Epidermal melanocyte (primary cell): Measurements from ENCODE around the gene ZFPM1.
"Not testable (repeated sequence)": the region's sequence is repeated elsewhere in the genome, so short reads cannot be mapped to it uniquely, and the experiment has no call there.

Source experiments
- DNase-seq: peaks from one replicate; pipeline ENCODE4 v3.0.0; 2011; ENCODE audit warnings: low spot score; ENCODE audit not compliant: insufficient read length

The ZFPM1 gene

GRCh38 chr16:88511906-88512305, 58.8 kb downstream of the ZFPM1 start:
- DNase-seq: no peak

DNA sequence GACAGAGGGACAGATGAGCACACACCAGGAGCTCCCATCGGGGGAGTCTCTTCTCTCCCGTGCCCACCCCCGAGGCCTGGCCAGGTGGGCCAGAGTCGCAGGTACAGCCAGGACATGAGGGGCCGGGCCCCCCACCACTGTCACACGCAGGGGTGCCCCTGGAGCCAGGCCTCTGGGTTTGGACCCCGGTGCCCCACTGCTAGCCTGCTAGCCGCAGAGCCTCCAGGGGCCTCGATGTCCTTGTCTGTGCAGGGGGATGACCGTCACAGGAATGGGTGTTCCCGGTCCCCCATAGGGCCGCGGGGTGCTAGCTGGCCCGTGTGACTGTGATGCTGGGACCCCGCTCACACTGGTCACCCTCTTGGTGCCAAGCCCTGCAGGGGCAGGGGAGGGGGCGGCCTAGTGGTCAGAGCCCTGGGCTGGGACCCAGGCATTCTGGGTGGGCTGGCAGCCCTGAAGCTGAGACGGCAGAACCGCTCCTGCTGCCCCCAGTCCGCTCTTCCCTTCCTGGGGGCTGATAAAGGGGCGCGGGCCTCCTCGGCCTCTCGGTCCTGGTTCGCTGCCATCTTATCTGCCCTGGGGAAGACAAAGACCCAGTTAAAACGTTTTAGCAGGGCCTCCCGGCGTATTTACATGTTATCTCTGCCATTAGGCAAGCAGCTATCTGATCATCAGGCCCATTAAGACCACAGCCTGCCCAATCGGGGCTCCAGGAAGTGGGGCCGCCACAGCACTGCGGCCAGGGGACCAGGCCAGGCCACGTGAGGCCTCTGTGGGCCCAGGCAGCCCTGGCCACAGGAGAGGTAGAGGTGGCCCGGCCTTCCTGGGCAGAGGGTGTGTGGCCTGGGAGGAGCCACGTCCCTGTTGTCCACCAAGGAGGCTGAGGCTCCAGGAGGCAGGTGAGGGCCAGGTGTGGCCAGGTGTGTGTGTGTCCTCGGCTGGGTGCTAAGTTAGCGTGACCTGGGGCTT, 59.9 kb downstream of the ZFPM1 start:
- no peak for DNase-seq

GRCh38 chr16:88514070-88514469, 61.0 kb downstream of the ZFPM1 start:
- DNase-seq: no peak

GRCh38 chr16:88514526-88515232, 61.6 kb downstream of the ZFPM1 start:
- DNase-seq: no peak

DNA sequence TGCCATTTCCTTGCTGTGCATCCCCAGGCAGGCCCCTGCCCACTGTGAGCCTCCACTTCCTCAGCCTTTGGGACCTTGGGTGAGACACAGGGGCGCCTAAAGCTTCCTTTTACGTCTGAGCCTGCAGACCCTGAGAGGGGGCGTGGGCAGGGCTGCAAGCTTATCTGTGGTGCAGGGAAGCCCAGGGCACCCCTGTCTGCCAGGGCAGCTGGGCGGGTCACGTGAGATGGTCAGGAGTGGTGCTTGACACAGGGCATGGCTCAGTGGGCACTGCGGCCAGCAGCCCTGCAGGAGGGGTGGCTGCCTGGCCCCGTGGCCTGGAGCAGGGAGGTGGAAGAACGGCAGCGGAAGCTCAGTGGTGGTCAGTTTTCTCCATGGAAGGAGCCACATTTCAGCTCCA, 62.3 kb downstream of the ZFPM1 start:
- DNase-seq: no peak

GRCh38 chr16:88515925-88516594, 63.0 kb downstream of the ZFPM1 start:
- DNase-seq: no peak

DNA sequence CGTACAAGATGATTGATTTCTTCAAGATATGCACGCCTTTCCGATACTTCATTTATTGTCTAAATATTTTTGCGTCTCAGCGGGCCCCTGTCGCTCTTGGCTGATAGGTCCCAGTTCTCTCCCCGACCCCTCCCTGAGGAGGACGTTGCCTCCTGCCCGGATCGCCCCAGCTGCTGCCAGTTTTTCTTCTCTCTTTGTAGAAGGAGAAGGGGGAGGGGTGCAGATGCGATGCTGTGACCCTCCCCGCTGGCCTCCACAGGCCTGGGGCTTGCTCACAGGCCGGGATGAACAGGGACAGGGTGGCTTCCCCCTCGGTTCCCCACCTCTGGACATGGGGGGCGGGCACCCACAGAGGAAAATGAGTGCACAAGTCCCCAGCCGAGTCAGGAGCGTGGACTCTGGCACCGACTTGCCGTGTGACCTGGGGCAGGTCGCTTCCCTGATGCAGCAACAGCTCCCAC, 63.6 kb downstream of the ZFPM1 start:
- DNase-seq: no peak

DNA sequence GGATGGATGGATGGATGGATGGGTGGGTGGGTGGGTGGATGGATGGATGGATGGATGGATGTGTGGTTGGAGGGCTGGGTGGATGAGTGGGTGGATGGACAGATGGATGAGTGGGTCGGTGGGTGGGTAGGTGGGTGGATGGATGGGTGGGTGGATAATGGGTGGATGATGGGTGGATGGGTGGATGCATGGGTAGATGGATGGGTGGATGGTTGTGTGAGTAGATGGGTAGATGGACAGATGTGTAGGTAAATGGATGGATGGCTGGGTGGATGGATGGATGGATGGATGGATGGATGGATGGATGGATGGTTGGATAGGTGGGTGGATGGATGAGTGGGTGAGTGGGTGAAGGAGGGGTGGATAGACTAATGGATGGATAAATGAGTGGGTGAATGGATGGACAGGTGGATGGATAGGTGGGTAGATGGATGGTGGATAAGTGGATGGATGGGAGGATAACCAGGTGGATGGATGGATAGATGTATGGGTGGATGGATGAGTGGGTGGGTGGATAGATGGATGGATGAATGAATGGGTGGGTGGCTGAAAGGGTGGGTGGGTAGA, 64.2 kb downstream of the ZFPM1 start:
- DNase-seq: not testable (repeated sequence)

DNA sequence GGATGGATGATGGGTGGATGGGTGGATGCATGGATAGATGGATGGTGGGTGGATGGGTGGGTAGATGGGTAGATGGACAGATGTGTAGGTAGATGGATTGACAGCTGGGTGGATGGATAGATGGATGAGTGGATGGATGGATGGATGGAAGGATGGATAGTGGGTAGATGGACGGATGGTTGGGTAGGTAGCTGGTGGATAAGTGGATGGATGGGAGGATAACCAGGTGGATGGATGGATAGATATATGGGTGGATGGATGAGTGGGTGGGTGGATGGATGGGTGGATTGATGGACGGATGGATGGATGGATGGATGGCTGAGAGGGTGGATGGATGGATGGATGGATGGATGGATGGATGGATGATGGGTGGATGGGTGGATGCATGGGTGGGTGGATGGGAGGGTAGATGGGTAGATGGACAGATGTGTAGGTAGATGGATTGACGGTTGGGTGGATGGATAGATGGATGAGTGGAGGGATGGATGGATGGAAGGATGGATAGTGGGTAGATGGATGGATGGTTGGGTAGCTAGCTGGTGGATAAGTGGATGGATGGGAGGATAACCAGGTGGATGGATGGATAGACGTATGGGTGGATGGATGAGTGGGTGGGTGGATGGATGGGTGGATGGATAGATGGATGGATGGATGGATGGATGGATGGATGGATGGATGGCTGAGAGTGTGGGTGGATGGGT, 65.5 kb downstream of the ZFPM1 start:
- not testable (repeated sequence) for DNase-seq

DNA sequence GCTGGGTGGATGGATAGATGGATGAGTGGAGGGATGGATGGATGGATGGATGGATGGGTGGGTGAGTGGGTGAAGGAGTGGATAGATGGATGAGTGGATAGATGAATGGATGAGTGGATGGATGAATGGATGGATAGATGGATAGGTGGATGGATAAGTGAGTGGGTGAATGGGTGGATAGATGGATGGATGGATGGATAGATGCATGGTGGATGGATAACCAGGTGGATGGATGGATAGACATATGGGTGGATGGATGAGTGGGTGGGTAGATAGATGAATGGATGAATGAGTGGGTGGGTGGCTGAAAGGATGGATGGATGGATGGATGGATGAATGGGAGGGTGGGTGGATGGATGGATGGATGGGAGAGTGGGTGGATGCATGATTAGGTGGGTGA, 66.2 kb downstream of the ZFPM1 start:
- DNase-seq: no peak

- DNase-seq: no peak
Measured at GRCh38 chr16:88519938-88520653, 67.0 kb downstream of the ZFPM1 start.

DNA sequence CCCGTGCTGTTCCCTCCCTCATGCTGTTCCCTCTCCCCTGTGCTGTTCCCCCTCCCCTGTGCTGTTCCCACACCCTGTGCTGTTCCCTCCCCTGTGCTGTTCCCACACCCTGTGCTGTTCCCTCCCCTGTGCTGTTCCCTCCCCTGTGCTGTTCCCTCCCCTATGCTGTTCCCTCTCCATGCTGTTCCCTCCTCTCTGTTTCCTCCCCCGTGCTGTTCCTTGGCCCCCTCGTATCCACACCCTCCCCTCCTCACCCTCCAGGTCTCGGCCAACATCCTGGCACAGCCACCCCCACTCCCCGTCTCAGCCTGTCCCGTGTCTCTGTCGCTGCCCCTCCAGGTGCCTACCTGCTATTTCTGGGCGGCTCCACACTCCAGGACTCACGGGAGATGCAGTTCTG, 68.6 kb downstream of the ZFPM1 start:
- no peak for DNase-seq

DNA sequence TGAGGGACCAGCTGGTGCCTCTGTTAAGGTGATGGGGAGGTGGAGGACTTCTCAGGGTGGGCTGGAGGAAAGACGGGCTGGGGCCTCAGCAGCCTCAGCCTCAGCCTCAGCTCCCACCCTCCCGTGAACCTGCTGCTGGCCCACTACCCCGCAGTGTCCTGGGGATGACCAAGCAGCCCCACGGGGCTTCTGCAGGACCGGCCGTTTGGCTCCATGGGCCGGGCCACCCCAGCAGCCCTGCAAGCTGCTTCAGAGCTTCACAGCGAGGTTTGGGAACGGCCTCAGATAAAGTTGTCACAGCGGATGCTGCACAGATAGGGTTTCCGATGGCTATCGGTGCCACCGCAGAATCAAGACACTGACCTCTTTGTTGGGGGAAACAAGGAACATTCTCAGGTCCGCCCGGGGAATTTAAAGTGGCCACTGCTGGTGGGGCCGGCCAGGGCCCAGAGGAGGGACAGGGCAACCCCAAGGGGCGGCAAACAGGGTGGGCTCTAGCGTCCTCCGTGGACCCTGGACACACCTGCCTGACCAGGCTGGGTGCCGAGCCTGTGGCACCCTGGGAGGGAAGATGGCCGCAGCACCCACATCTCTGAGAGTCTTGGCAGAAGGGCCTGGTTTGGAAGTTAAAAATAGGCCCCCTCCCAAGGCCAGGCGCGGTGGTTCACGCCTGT, 69.3 kb downstream of the ZFPM1 start:
- no peak for DNase-seq

GRCh38 chr16:88523309-88524161, 70.5 kb downstream of the ZFPM1 start:
- DNase-seq: no peak

GRCh38 chr16:88524274-88524972, 71.3 kb downstream of the ZFPM1 start:
- no peak for DNase-seq

DNA sequence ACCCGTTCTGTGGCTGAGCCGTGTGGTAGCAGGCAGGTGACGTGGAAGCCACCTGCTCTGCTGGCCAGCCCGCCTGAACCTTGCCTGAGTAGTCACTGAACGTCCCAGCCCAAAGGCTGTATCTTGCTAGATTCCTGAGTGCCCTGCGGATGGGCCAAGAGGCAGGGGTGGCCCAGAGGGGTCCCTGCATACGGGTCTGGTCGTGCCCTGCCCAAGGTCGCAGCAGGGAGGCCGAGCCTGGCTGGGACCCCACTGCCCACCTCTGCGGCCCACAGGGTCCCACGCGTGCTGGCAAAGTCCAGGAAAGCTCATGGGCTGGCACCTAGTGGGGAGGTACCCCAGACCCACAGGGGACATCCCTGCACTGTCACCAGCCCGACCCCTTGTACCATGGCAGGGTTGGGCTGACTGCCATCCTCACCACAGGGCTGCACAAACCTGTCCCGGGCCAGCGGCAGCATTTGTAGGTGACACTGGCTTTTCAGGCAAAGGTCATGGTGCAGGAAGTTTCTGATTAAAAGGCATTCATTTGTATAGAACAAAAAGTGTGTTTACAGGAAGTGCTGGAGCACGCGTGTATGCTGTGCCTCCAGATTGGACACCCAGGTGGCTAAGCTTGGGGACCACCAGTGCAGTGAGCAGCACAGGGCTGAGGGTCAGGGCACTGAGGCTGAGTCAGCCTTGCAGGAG, 72.0 kb downstream of the ZFPM1 start:
- no peak for DNase-seq

- no peak for DNase-seq
Measured at GRCh38 chr16:88525663-88525990, 72.5 kb downstream of the ZFPM1 start.
